ENCODE data around the gene CDK2AP2.
A peak's percentile ranks its signal among the peaks of the same experiment; 100 is the strongest.

The CDK2AP2 gene

GRCh38 chr11:67466962-67467771 is 40.8 kb downstream of the CDK2AP2 start:
- no peak for TF ChIP-seq CTCF (IDR thresholded peaks at IDR 0.05; ENCODE audit: insufficient read depth, low read depth, low read length, missing control alignments)
- DNase-seq (ENCODE audit: low read depth), result no peak
- H3K4me3 ChIP-seq (ENCODE audit: low read length), result peak overlapping the region; percentile 62

- no peak for DNase-seq (ENCODE audit: low read depth)
- TF ChIP-seq CTCF (IDR thresholded peaks at IDR 0.05; ENCODE audit: insufficient read depth, low read depth, low read length, missing control alignments), result no peak
- no peak overlapping the region for H3K4me3 ChIP-seq (ENCODE audit: low read length)
These were observed 41.6 kb downstream of the CDK2AP2 start for GRCh38 chr11:67466367-67466766.

- H3K4me3 ChIP-seq (ENCODE audit: low read length), result peak overlapping the region; percentile 57
- peak; percentile 60 for DNase-seq (ENCODE audit: low read depth)
These were observed 42.4 kb downstream of the CDK2AP2 start for GRCh38 chr11:67465530-67465929.

- peak; percentile 27 for DNase-seq (ENCODE audit: low read depth)
- TF ChIP-seq CTCF (IDR thresholded peaks at IDR 0.05; ENCODE audit: insufficient read depth, low read depth, low read length, missing control alignments), result no peak
- H3K4me3 ChIP-seq (ENCODE audit: low read length), result peak overlapping the region; percentile 57
These were observed 42.8 kb downstream of the CDK2AP2 start for GRCh38 chr11:67465189-67465510.

- H3K4me3 ChIP-seq (ENCODE audit: low read length), result peak overlapping the region; percentile 57
- no peak for TF ChIP-seq CTCF (IDR thresholded peaks at IDR 0.05; ENCODE audit: insufficient read depth, low read depth, low read length, missing control alignments)
- DNase-seq (ENCODE audit: low read depth), result peak; percentile 94
These were observed 43.4 kb downstream of the CDK2AP2 start for GRCh38 chr11:67464411-67465188.

- peak overlapping the region; percentile 20 for H3K4me3 ChIP-seq (ENCODE audit: low read length)
- no peak for TF ChIP-seq CTCF (IDR thresholded peaks at IDR 0.05; ENCODE audit: insufficient read depth, low read depth, low read length, missing control alignments)
These were observed 44.1 kb downstream of the CDK2AP2 start for GRCh38 chr11:67463680-67464410.

GRCh38 chr11:67463186-67463585 is 44.8 kb downstream of the CDK2AP2 start:
- no peak overlapping the region for H3K4me3 ChIP-seq (ENCODE audit: low read length)
- no peak for TF ChIP-seq CTCF (IDR thresholded peaks at IDR 0.05; ENCODE audit: insufficient read depth, low read depth, low read length, missing control alignments)
- no peak for DNase-seq (ENCODE audit: low read depth)

More at GRCh38 chr11:67463680-67464410, 44.1 kb downstream of the CDK2AP2 start:
- peak; percentile 87 for DNase-seq (ENCODE audit: low read depth)
